BJ (cell line): ENCODE results near the gene BCAS1. TPM values are rescaled to one million over a fixed set of nuclear protein-coding genes. Genes with fewer than 3 reads are reported as not detected.

ENCODE experiments used
- CTCF ChIA-PET: fragments of 350-600 bp; formaldehyde crosslinking; extraction: SDS; loops from one replicate; lab custom pipeline; 2021; ENCODE audit warnings: antibody characterized with exemption, inconsistent platforms; lab: Yijun Ruan, JAX
- POLR2A ChIA-PET: fragments of 300-600 bp; sonication (Branson Sonifier 250); formaldehyde crosslinking; extraction: SDS; loops from one replicate; lab custom pipeline; 2021; ENCODE audit warnings: antibody characterized with exemption; lab: Charles Lee
- DNase-seq: peaks from one replicate; pipeline ENCODE4 v3.0.0-alpha.2; 2011; ENCODE audit warnings: low read depth
- H3K27me3 ChIP-seq: 2 replicates; pipeline ENCODE4 v1.6.0; 2011; ENCODE audit warnings: low read length; ENCODE audit not compliant: control insufficient read depth, insufficient read depth
- H3K36me3 ChIP-seq: 2 replicates; pipeline ENCODE4 v1.5.1; 2011; ENCODE audit warnings: low read length; ENCODE audit not compliant: control insufficient read depth, insufficient read depth
- H3K4me3 ChIP-seq: 2 replicates; pipeline ENCODE4 v1.5.1; 2011; ENCODE audit warnings: low read depth, mild to moderate bottlenecking, control low read depth, low read length
- CTCF ChIP-seq: IDR thresholded peaks from 2 replicates; pipeline ENCODE4 v1.5.1; 2011; ENCODE audit warnings: low read depth, mild to moderate bottlenecking, control low read depth, inconsistent platforms, low read length, moderate library complexity; ENCODE audit not compliant: insufficient read depth
- polyA plus RNA-seq: library from polyadenylated mRNA; depleted of rRNA; stranded (reverse); fragments of >200 nt; gene quantifications from 2 replicates; pipeline ENCODE4 v1.2.3, GENCODE V29; 2011

Gene BCAS1
- polyA plus RNA-seq, 1 experiment: not detected

GRCh38 chr20:54107181-54107580 lies 36.8 kb upstream of the BCAS1 start:
- no peak for TF ChIP-seq CTCF
- Histone ChIP-seq H3K36me3 (no peaks in the 10 kb centered on the region), H3K27me3 (no peaks in the 10 kb centered on the region; the same call in 1 of the 2 replicates), H3K4me3 (no peak overlapping the region)
- CTCF ChIA-PET: interaction anchor here (0.9 to 19.0 kb wide), 9 partner anchors 10 to 250 kb away, joined by 3 to 544 read pairs (median 5); partner anchors contain the start of gene PFDN4
- POLR2A ChIA-PET: no interaction called here
- DNase-seq: no peak

DNA sequence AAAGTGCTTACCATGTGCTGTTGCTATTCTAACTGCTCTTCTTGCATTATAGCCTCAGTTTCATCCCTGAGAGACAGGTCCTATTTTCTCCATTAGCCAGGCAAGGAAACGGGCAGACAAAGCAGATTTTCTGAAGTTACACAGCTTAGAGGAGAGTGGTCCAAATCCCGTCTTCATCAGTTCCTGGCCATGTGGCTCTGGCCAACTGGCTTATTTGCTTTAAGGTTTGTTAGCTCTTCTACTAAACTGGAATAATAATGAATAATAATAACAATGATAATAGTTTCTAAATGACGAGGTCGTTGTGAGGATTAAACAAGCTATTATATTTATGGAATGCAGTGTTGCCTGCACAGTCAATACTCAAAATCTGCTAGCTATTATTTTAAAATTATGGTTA lies 35.8 kb upstream of the BCAS1 start:
- no peaks in the 10 kb centered on the region for H3K36me3 ChIP-seq
- ChIA-PET POLR2A (no interaction called here), CTCF (interaction anchor here (0.7 to 19.0 kb wide), 8 partner anchors 9 to 249 kb away, joined by 3 to 544 read pairs (median 4); partner anchors contain the start of gene PFDN4)
- H3K4me3 ChIP-seq: no peak overlapping the region
- no peak for DNase-seq
- TF ChIP-seq CTCF: no peak
- H3K27me3 ChIP-seq: no peaks in the 10 kb centered on the region; the same call in 1 of the 2 replicates

- DNase-seq: no peak
- H3K36me3 ChIP-seq: no peaks in the 10 kb centered on the region
- H3K27me3 ChIP-seq: no peaks in the 10 kb centered on the region; the same call in 1 of the 2 replicates
- no peak for TF ChIP-seq CTCF
- POLR2A ChIA-PET: no interaction called here
- H3K4me3 ChIP-seq: no peak overlapping the region
- CTCF ChIA-PET: interaction anchor here (0.7 to 19.0 kb wide), 9 partner anchors 8 to 97 kb away, joined by 3 to 544 read pairs (median 9); partner anchors contain the start of gene PFDN4
Measured at GRCh38 chr20:54105653-54106052, 35.3 kb upstream of the BCAS1 start.

- TF ChIP-seq CTCF: no peak
- Histone ChIP-seq H3K4me3 (no peak overlapping the region), H3K27me3 (no peaks in the 10 kb centered on the region; the same call in 1 of the 2 replicates), H3K36me3 (no peaks in the 10 kb centered on the region)
- ChIA-PET POLR2A (no interaction called here), CTCF (interaction anchor here (0.9 to 19.0 kb wide), 9 partner anchors 10 to 98 kb away, joined by 3 to 544 read pairs (median 6); partner anchors contain the start of gene PFDN4)
- no peak for DNase-seq
Measured at GRCh38 chr20:54104781-54105180, 34.4 kb upstream of the BCAS1 start.

GRCh38 chr20:54103762-54104600 lies 33.6 kb upstream of the BCAS1 start:
- H3K36me3 ChIP-seq: no peaks in the 10 kb centered on the region
- TF ChIP-seq CTCF: no peak
- H3K4me3 ChIP-seq: no peak overlapping the region
- CTCF ChIA-PET: interaction anchor here (0.6 to 19.0 kb wide), 23 partner anchors 10 to 544 kb away, joined by 3 to 544 read pairs (median 4); partner anchors contain the start of gene PFDN4
- DNase-seq: no peak
- H3K27me3 ChIP-seq: no peaks in the 10 kb centered on the region; the same call in 1 of the 2 replicates
- POLR2A ChIA-PET: no interaction called here
